WTC11 (cell line): ENCODE results near the gene TTYH1. TPM values are rescaled to one million over a fixed set of nuclear protein-coding genes. Genes with fewer than 3 reads are reported as not detected.
A peak's percentile ranks its signal among the peaks of the same experiment; 100 is the strongest.
"Not testable (repeated sequence)": the region's sequence is repeated elsewhere in the genome, so short reads cannot be mapped to it uniquely, and the experiment has no call there.

Experiments
- ATAC-seq: fragments of 200-7000 bp; cut with Tn5 transposase; 2 replicates; pipeline ENCODE4 v1.10.0; 2021; ENCODE audit warnings: mild to moderate bottlenecking, moderate library complexity
- CTCF ChIA-PET: fragments of 300-600 bp; sonication (Branson Sonifier 250); formaldehyde crosslinking; loops from one replicate; lab custom pipeline; 2021; ENCODE audit warnings: antibody characterized with exemption; lab: Charles Lee
- POLR2A ChIA-PET: fragments of 350-600 bp; sonication (Branson Sonifier 250); formaldehyde crosslinking; loops from one replicate; lab custom pipeline; 2021; ENCODE audit warnings: antibody characterized with exemption; lab: Charles Lee
- DNase-seq: peaks from one replicate; pipeline ENCODE4 v3.0.0; 2021; ENCODE audit warnings: low spot score
- H3K27ac Mint-ChIP-seq: 2 replicates; pipeline ENCODE4 v1.8.0; 2021; ENCODE audit warnings: mixed read lengths
- H3K27me3 Mint-ChIP-seq: 2 replicates; pipeline ENCODE4 v1.8.0; 2021; ENCODE audit warnings: low read depth, mild to moderate bottlenecking, moderate library complexity, mixed read lengths
- H3K36me3 Mint-ChIP-seq: 2 replicates; pipeline ENCODE4 v1.8.0; 2021; ENCODE audit warnings: mixed read lengths
- H3K4me1 Mint-ChIP-seq: 2 replicates; pipeline ENCODE4 v1.8.0; 2022; ENCODE audit warnings: mixed read lengths
- H3K4me3 Mint-ChIP-seq: 2 replicates; pipeline ENCODE4 v1.8.0; 2021; ENCODE audit warnings: mild to moderate bottlenecking, moderate library complexity, mixed read lengths
- H3K9me3 Mint-ChIP-seq: 2 replicates; pipeline ENCODE4 v1.8.0; 2021; ENCODE audit warnings: mixed read lengths
- AFF4 ChIP-seq: sonication (generic); formaldehyde crosslinking; IDR thresholded peaks from 2 replicates; pipeline ENCODE4 v1.8.1; 2023; ENCODE audit warnings: mild to moderate bottlenecking, missing genetic modification reagents, borderline replicate concordance
- ATF1 ChIP-seq: sonication (generic); formaldehyde crosslinking; IDR thresholded peaks from 2 replicates; pipeline ENCODE4 v1.8.1; 2023; ENCODE audit warnings: mild to moderate bottlenecking, moderate library complexity, missing genetic modification reagents
- CTCF ChIP-seq: fragments of 200-600 bp; IDR thresholded peaks from 2 replicates; pipeline ENCODE4 v1.8.0; 2022; ENCODE audit warnings: antibody characterized with exemption
- ERG ChIP-seq: fragments of 250-450 bp; sonication (Bioruptor Pico); IDR thresholded peaks from 2 replicates; pipeline ENCODE4 v1.8.0; 2021; ENCODE audit warnings: mild to moderate bottlenecking
- FOXJ3 ChIP-seq: sonication (generic); formaldehyde crosslinking; IDR thresholded peaks from 2 replicates; pipeline ENCODE4 v1.9.0; 2021; ENCODE audit warnings: missing genetic modification reagents, mild to moderate bottlenecking, borderline replicate concordance
- GABPB1 ChIP-seq: sonication (generic); formaldehyde crosslinking; IDR thresholded peaks from 2 replicates; pipeline ENCODE4 v1.8.1; 2023; ENCODE audit warnings: mild to moderate bottlenecking, missing genetic modification reagents
- IRF1 ChIP-seq: sonication (generic); formaldehyde crosslinking; IDR thresholded peaks from 2 replicates; pipeline ENCODE4 v1.8.0; 2023; ENCODE audit warnings: missing genetic modification reagents
- KAT7 ChIP-seq: sonication (generic); formaldehyde crosslinking; IDR thresholded peaks from 2 replicates; pipeline ENCODE4 v1.8.1; 2023; ENCODE audit warnings: missing genetic modification reagents, mild to moderate bottlenecking, borderline replicate concordance
- MLX ChIP-seq: sonication (generic); formaldehyde crosslinking; IDR thresholded peaks from 2 replicates; pipeline ENCODE4 v1.8.1; 2023; ENCODE audit warnings: mild to moderate bottlenecking, missing genetic modification reagents, moderate library complexity
- ZNF232 ChIP-seq: sonication (generic); formaldehyde crosslinking; IDR thresholded peaks from 2 replicates; pipeline ENCODE4 v1.8.0; 2022; ENCODE audit warnings: mild to moderate bottlenecking, missing genetic modification reagents
- ZNF317 ChIP-seq: sonication (generic); formaldehyde crosslinking; IDR thresholded peaks from 2 replicates; pipeline ENCODE4 v1.8.1; 2023; ENCODE audit warnings: low read depth, mild to moderate bottlenecking, moderate library complexity, missing genetic modification reagents, borderline replicate concordance
- total RNA-seq: library from RNA; stranded (reverse); gene quantifications from 3 replicates; pipeline ENCODE4 v1.2.3, GENCODE V29; 2021

TTYH1 gene
- total RNA-seq, 1 experiment from 2014 or later, result 37.1 TPM

- H3K4me1 Mint-ChIP-seq, result peaks cover 6% of the 10 kb centered on the region
- peaks cover 16% of the 10 kb centered on the region for H3K27me3 Mint-ChIP-seq
- no peak for DNase-seq
- H3K27ac Mint-ChIP-seq, result no peak overlapping the region
- TF ChIP-seq GABPB1 (CRISPR knock-in tag), result peak; percentile 93
- TF ChIP-seq FOXJ3 (CRISPR knock-in tag), result no peak
- no peak for TF ChIP-seq IRF1 (CRISPR knock-in tag)
- no peak overlapping the region for H3K4me3 Mint-ChIP-seq
- H3K9me3 Mint-ChIP-seq, result no peaks in the 10 kb centered on the region
- no peaks in the 10 kb centered on the region for H3K36me3 Mint-ChIP-seq
- ChIA-PET POLR2A (no interaction called here), CTCF (no interaction called here)
- ATAC-seq, result no peak
These were observed 46.1 kb upstream of the TTYH1 start for GRCh38 chr19:54369082-54369687.

DNA sequence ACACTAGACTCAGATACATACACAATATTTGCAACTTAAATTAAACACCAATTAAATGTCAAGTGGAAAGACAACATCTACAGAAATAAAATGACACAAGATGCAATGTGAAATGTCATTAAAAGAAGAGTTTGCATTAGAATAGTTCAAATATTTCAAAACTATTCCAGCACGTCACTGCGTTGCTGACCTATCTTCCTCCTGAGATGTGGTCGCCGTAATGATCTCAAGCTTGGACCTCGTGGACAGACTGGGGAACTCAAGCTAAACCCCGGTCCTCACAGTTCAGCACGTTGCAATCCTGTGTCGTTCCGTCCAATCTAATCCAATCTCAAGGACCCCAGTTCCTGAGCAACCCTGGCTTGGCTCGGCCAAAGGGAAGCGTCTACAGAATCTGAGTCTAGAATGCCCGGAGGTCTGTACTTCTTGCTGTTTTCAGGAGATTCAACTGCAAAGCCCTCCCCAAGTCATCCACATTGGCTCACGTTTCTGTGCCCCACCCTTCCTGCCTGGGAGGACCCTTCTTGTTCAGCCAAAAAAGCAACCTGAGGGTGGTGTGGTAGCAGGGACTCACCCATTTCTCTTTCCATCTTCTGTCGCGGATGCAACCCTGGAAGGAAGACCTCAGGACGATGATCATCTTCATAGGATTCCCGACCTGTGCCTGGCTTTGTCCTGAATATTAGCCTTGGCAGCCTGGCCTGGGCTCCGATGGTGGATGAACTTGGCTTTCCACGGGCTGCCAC lies 45.4 kb upstream of the TTYH1 start:
- CTCF ChIA-PET, H3K36me3 Mint-ChIP-seq, POLR2A ChIA-PET, ATAC-seq, DNase-seq, H3K9me3 Mint-ChIP-seq, H3K4me1 Mint-ChIP-seq, H3K4me3 Mint-ChIP-seq, H3K27ac Mint-ChIP-seq: not testable (repeated sequence)
- peaks cover 18% of the 10 kb centered on the region for H3K27me3 Mint-ChIP-seq

- H3K9me3 Mint-ChIP-seq, POLR2A ChIA-PET, CTCF ChIA-PET, ATAC-seq, H3K36me3 Mint-ChIP-seq, DNase-seq, H3K27ac Mint-ChIP-seq, H3K4me1 Mint-ChIP-seq, H3K4me3 Mint-ChIP-seq: not testable (repeated sequence)
- peaks cover 21% of the 10 kb centered on the region for H3K27me3 Mint-ChIP-seq
These were observed 44.8 kb upstream of the TTYH1 start for GRCh38 chr19:54370434-54370796.

DNA sequence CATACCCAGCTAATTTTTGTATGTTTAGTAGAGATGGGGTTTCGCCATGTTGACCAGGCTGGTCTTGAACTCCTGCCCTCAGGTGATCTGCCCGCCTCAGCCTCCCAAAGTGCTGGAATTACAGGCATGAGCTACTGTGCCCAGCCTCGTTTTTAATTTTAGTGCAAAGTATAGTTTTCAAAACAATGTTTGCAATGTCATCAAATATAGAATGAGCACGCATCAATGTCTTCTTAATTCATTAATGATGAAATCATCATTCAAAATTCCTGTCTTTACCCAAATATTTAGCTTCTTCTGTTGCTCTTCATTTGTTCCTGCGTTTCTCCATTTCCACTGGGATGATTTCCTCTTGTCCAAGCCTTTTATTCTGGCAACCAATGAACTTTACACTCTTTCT lies 43.8 kb upstream of the TTYH1 start:
- CTCF ChIA-PET, result interaction anchor here (0.8 to 1.3 kb wide), 2 partner anchors 19 to 20 kb away, joined by 3 read pairs; no protein-coding TSS in a partner anchor
- H3K4me3 Mint-ChIP-seq, H3K27ac Mint-ChIP-seq, POLR2A ChIA-PET, H3K4me1 Mint-ChIP-seq, ATAC-seq, H3K36me3 Mint-ChIP-seq, DNase-seq, H3K9me3 Mint-ChIP-seq: not testable (repeated sequence)
- peaks cover 21% of the 10 kb centered on the region for H3K27me3 Mint-ChIP-seq

GRCh38 chr19:54373781-54374631 lies 41.3 kb upstream of the TTYH1 start:
- 0 out of 2 replicates have a peak, but pooled peaks cover 4% of the 10 kb centered on the region for H3K9me3 Mint-ChIP-seq
- H3K36me3 Mint-ChIP-seq, result no peaks in the 10 kb centered on the region
- DNase-seq, result no peak
- ChIA-PET CTCF (no interaction called here), POLR2A (no interaction called here)
- no peak overlapping the region for H3K4me3 Mint-ChIP-seq
- H3K27me3 Mint-ChIP-seq, result peaks cover 25% of the 10 kb centered on the region
- no peaks in the 10 kb centered on the region for H3K4me1 Mint-ChIP-seq
- no peak for ATAC-seq
- no peak overlapping the region for H3K27ac Mint-ChIP-seq
- no peak for TF ChIP-seq FOXJ3 (CRISPR knock-in tag)
- no peak for TF ChIP-seq ZNF317 (CRISPR knock-in tag)
- TF ChIP-seq ZNF232 (CRISPR knock-in tag), result no peak
- TF ChIP-seq KAT7, result no peak
- no peak for TF ChIP-seq ERG (CRISPR knock-in tag)
- TF ChIP-seq ATF1, result no peak
- TF ChIP-seq MLX (CRISPR knock-in tag), result no peak
- no peak for TF ChIP-seq AFF4
- no peak for TF ChIP-seq CTCF
